Neural cell (in vitro differentiated cells): ENCODE results near the gene NGF. TPM values are rescaled to one million over a fixed set of nuclear protein-coding genes. Genes with fewer than 3 reads are reported as not detected.

ENCODE experiments used
- H2AFZ ChIP-seq: fragments of 200-600, 300-800 bp; sonication (generic), shearing (Covaris generic); 2 replicates; pipeline ENCODE4 v1.6.0; 2014; ENCODE audit warnings: low read depth, mild to moderate bottlenecking, antibody characterized with exemption, low read length, moderate library complexity
- H3F3A ChIP-seq: fragments of 200-600 bp; shearing (Covaris generic); 2 replicates; pipeline ENCODE4 v1.6.1; 2016; ENCODE audit warnings: mild to moderate bottlenecking, moderate library complexity, mixed read lengths, antibody characterized with exemption, low read length; ENCODE audit not compliant: insufficient read depth, poor library complexity, severe bottlenecking
- H3K27ac ChIP-seq: fragments of 200-600, 300-800 bp; sonication (generic), shearing (Covaris generic); 2 replicates; pipeline ENCODE4 v1.5.1; 2014; ENCODE audit warnings: mild to moderate bottlenecking, low read length, moderate library complexity
- H3K27me3 ChIP-seq: fragments of 300-800, 200-600 bp; sonication (generic), shearing (Covaris generic); 2 replicates; pipeline ENCODE4 v1.6.0; 2014; ENCODE audit warnings: mild to moderate bottlenecking, low read depth, low read length, moderate library complexity; ENCODE audit not compliant: insufficient read depth
- H3K36me3 ChIP-seq: fragments of 300-800, 200-600 bp; sonication (generic), shearing (Covaris generic); 2 replicates; pipeline ENCODE4 v1.5.1; 2014; ENCODE audit warnings: mild to moderate bottlenecking, antibody characterized with exemption, low read length, moderate library complexity; ENCODE audit not compliant: insufficient read depth
- H3K4me2 ChIP-seq: fragments of 300-800, 200-600 bp; sonication (generic), shearing (Covaris generic); 2 replicates; pipeline ENCODE4 v1.6.0; 2014; ENCODE audit warnings: mild to moderate bottlenecking, low read length
- H3K4me3 ChIP-seq: fragments of 300-800, 200-600 bp; sonication (generic), shearing (Covaris generic); 2 replicates; pipeline ENCODE4 v1.5.1; 2014; ENCODE audit warnings: mild to moderate bottlenecking, low read length, moderate library complexity
- H3K79me2 ChIP-seq: fragments of 200-600 bp; shearing (Covaris generic); replicated peaks from 2 replicates; pipeline ENCODE4 v1.6.0; 2014; ENCODE audit warnings: mild to moderate bottlenecking, low read length, moderate library complexity; ENCODE audit not compliant: insufficient read depth
- H3K9ac ChIP-seq: fragments of 300-800, 200-600 bp; sonication (generic), shearing (Covaris generic); 2 replicates; pipeline ENCODE4 v1.6.1; 2016; ENCODE audit warnings: mild to moderate bottlenecking, low read length, mixed read lengths
- H3K9me2 ChIP-seq: fragments of 200-600 bp; shearing (Covaris generic); 2 replicates; pipeline ENCODE4 v1.6.1; 2016; ENCODE audit warnings: mild to moderate bottlenecking, low read length, mixed read lengths; ENCODE audit not compliant: insufficient read depth
- H3K9me3 ChIP-seq: fragments of 200-600, 300-800 bp; sonication (generic), shearing (Covaris generic); 2 replicates; pipeline ENCODE4 v1.6.1; 2016; ENCODE audit warnings: mild to moderate bottlenecking, mixed run types, low read length, moderate library complexity, mixed read lengths
- H4K20me1 ChIP-seq: fragments of 200-600 bp; shearing (Covaris generic); 2 replicates; pipeline ENCODE4 v1.6.1; 2016; ENCODE audit warnings: mild to moderate bottlenecking, mixed run types; ENCODE audit not compliant: insufficient read depth
- EP300 ChIP-seq: fragments of 450-650 bp; conservative IDR thresholded peaks from 2 replicates; pipeline ENCODE4 v1.6.1; 2014; ENCODE audit warnings: antibody characterized with exemption, mild to moderate bottlenecking, moderate library complexity; ENCODE audit not compliant: poor library complexity, severe bottlenecking
- EZH2 ChIP-seq: fragments of 200-600, 300-800 bp; shearing (Covaris generic), sonication (generic); IDR thresholded peaks from 2 replicates; pipeline ENCODE4 v1.6.1; 2014; ENCODE audit warnings: antibody characterized with exemption, low read length, borderline replicate concordance, mild to moderate bottlenecking; ENCODE audit not compliant: insufficient read depth, poor library complexity, severe bottlenecking
- MXI1 ChIP-seq: fragments of 450-650 bp; conservative IDR thresholded peaks from 2 replicates; pipeline ENCODE4 v1.6.1; 2014; ENCODE audit warnings: antibody characterized with exemption, mild to moderate bottlenecking; ENCODE audit not compliant: poor library complexity, severe bottlenecking
- POLR2AphosphoS5 ChIP-seq: IDR thresholded peaks from 2 replicates; pipeline ENCODE4 v1.6.1; 2012
- RAD21 ChIP-seq: fragments of 450-650 bp; conservative IDR thresholded peaks from 2 replicates; pipeline ENCODE4 v1.6.1; 2014; ENCODE audit warnings: antibody characterized with exemption, mild to moderate bottlenecking, moderate library complexity
- SMC3 ChIP-seq: fragments of 450-650 bp; conservative IDR thresholded peaks from 2 replicates; pipeline ENCODE4 v1.6.1; 2014; ENCODE audit warnings: antibody characterized with exemption, mild to moderate bottlenecking, moderate library complexity; ENCODE audit not compliant: poor library complexity
- TAF1 ChIP-seq: IDR thresholded peaks from 2 replicates; pipeline ENCODE4 v1.6.1; 2012; ENCODE audit warnings: low read depth
- polyA plus RNA-seq: library from polyadenylated mRNA; depleted of rRNA; stranded (reverse); fragments of >200 nt; gene quantifications from 2 replicates; pipeline ENCODE4 v1.2.3, GENCODE V29; 2014
- TF ChIP-seq, protein P1 (sequence below): fragments of 450-650 bp; IDR thresholded peaks from 2 replicates; pipeline ENCODE4 v1.5.1; 2014; ENCODE audit warnings: antibody characterized with exemption, mild to moderate bottlenecking, moderate library complexity; ENCODE audit not compliant: poor library complexity, severe bottlenecking
- TF ChIP-seq, protein P2 (sequence below): IDR thresholded peaks from 2 replicates; pipeline ENCODE4 v1.6.1; 2012; ENCODE audit warnings: borderline replicate concordance

The NGF gene
- polyA plus RNA-seq, 1 donor from 2014 or later = not detected

DNA sequence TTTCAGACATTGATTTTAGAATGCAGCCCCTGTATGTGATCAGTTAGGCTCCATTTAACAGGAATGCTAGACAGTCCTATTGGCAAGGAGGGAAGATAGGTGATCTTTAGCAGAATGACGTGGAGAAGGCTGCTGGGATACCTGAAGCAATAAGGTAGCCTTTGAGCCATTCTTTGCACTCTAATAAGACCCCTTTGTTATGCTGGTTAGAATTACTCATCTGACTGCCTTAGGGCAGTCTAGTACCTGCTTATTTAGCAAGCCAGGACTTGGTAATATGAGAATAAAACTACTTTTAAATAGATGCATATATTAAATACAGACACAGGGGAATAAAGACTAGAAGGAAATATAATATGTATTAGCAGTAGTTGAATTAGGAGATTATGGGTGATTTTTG lies 29.1 kb downstream of the NGF start:
- H3K36me3 ChIP-seq = no peaks in the 10 kb centered on the region
- no peak overlapping the region for H3K4me2 ChIP-seq
- H3K4me3 ChIP-seq = no peak overlapping the region
- TF ChIP-seq TAF1 (no peak), SMC3 (no peak), EP300 (no peak), EZH2 (no peak), RAD21 (no peak), MXI1 (no peak), POLR2AphosphoS5 (no peak)
- TF ChIP-seq, protein P1, sequence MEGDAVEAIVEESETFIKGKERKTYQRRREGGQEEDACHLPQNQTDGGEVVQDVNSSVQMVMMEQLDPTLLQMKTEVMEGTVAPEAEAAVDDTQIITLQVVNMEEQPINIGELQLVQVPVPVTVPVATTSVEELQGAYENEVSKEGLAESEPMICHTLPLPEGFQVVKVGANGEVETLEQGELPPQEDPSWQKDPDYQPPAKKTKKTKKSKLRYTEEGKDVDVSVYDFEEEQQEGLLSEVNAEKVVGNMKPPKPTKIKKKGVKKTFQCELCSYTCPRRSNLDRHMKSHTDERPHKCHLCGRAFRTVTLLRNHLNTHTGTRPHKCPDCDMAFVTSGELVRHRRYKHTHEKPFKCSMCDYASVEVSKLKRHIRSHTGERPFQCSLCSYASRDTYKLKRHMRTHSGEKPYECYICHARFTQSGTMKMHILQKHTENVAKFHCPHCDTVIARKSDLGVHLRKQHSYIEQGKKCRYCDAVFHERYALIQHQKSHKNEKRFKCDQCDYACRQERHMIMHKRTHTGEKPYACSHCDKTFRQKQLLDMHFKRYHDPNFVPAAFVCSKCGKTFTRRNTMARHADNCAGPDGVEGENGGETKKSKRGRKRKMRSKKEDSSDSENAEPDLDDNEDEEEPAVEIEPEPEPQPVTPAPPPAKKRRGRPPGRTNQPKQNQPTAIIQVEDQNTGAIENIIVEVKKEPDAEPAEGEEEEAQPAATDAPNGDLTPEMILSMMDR = no peak
- TF ChIP-seq, protein P2, sequence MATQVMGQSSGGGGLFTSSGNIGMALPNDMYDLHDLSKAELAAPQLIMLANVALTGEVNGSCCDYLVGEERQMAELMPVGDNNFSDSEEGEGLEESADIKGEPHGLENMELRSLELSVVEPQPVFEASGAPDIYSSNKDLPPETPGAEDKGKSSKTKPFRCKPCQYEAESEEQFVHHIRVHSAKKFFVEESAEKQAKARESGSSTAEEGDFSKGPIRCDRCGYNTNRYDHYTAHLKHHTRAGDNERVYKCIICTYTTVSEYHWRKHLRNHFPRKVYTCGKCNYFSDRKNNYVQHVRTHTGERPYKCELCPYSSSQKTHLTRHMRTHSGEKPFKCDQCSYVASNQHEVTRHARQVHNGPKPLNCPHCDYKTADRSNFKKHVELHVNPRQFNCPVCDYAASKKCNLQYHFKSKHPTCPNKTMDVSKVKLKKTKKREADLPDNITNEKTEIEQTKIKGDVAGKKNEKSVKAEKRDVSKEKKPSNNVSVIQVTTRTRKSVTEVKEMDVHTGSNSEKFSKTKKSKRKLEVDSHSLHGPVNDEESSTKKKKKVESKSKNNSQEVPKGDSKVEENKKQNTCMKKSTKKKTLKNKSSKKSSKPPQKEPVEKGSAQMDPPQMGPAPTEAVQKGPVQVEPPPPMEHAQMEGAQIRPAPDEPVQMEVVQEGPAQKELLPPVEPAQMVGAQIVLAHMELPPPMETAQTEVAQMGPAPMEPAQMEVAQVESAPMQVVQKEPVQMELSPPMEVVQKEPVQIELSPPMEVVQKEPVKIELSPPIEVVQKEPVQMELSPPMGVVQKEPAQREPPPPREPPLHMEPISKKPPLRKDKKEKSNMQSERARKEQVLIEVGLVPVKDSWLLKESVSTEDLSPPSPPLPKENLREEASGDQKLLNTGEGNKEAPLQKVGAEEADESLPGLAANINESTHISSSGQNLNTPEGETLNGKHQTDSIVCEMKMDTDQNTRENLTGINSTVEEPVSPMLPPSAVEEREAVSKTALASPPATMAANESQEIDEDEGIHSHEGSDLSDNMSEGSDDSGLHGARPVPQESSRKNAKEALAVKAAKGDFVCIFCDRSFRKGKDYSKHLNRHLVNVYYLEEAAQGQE = no peak
- no peaks in the 10 kb centered on the region for H4K20me1 ChIP-seq
- H3K79me2 ChIP-seq = no peaks in the 10 kb centered on the region
- H3K27ac ChIP-seq = no peak overlapping the region
- H2AFZ ChIP-seq = no peak overlapping the region
- H3K9ac ChIP-seq = no peak overlapping the region
- no peaks in the 10 kb centered on the region for H3K9me3 ChIP-seq
- H3K9me2 ChIP-seq = no peaks in the 10 kb centered on the region
- H3K27me3 ChIP-seq = no peaks in the 10 kb centered on the region
- H3F3A ChIP-seq = no peaks in the 10 kb centered on the region

DNA sequence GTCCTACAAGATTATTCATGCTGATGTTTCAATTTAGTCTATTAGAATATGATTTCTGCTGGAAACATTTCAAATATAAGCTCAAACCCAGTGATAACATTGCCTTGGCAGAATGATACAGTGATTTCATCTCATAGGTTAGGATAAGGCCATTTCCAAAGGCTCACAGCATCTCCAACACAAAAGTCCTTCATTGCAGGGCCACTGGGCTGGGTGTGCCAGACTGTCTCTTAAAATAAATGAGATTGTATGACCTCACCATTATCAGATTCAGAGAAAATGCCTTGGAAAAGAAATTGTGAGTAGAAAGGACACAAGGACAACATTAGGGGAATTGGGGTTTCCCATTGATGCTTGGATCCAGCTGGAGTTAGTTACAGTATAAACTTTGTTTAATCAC lies 30.4 kb downstream of the NGF start:
- Histone ChIP-seq H4K20me1 (no peaks in the 10 kb centered on the region), H3K36me3 (no peaks in the 10 kb centered on the region), H3F3A (no peaks in the 10 kb centered on the region), H3K27ac (no peak overlapping the region), H3K79me2 (no peaks in the 10 kb centered on the region), H3K9me2 (no peaks in the 10 kb centered on the region), H3K4me3 (no peak overlapping the region), H2AFZ (no peak overlapping the region), H3K27me3 (no peaks in the 10 kb centered on the region), H3K9ac (no peak overlapping the region), H3K4me2 (no peak overlapping the region), H3K9me3 (no peaks in the 10 kb centered on the region)
- TF ChIP-seq SMC3 = no peak
- TF ChIP-seq TAF1 = no peak
- TF ChIP-seq POLR2AphosphoS5 = no peak
- TF ChIP-seq, protein P2 = no peak
- no peak for TF ChIP-seq RAD21
- TF ChIP-seq, protein P1 = no peak
- no peak for TF ChIP-seq EZH2
- no peak for TF ChIP-seq EP300
- no peak for TF ChIP-seq MXI1
